Activated effector memory CD4-positive, alpha-beta T cell treated with Interleukin-2 at 50 U/mL for 16 hours (primary cell): ENCODE results near the gene SPHK2.

Experiments used
- DNase-seq: peaks from one replicate; pipeline ENCODE4 v3.0.0-alpha.2; 2020

Gene SPHK2

DNA sequence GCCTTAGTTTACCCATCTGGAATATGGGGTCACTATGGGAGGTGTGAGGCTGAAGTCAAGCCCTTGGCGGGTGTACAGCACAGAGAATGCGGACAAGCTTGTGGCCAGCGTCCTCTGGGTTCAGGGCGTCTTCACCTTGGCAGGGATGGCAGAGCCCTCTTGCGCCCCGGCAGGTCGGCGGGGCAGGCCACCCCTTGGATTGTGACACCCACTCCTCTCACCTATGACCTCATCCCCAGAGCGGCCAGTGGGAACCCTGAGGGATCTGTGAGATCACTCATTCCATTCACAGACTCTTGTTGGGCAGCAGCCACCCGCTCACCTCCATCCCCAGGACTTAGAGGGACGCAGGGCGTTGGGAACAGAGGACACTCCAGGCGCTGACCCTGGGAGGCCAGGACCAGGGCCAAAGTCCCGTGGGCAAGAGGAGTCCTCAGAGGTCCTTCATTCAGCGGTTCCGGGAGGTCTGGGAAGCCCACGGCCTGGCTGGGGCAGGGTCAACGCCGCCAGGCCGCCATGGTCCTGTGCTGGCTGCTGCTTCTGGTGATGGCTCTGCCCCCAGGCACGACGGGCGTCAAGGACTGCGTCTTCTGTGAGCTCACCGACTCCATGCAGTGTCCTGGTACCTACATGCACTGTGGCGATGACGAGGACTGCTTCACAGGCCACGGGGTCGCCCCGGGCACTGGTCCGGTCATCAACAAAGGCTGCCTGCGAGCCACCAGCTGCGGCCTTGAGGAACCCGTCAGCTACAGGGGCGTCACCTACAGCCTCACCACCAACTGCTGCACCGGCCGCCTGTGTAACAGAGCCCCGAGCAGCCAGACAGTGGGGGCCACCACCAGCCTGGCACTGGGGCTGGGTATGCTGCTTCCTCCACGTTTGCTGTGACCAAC lies 12.6 kb upstream of the SPHK2 start, which contains the start of gene SPACA4:
SPACA4 (plus strand) TSS at position 280 of the 896 bp plus-strand sequence; CDS start at position 517, 237 bp downstream.
- no peak for DNase-seq

DNA sequence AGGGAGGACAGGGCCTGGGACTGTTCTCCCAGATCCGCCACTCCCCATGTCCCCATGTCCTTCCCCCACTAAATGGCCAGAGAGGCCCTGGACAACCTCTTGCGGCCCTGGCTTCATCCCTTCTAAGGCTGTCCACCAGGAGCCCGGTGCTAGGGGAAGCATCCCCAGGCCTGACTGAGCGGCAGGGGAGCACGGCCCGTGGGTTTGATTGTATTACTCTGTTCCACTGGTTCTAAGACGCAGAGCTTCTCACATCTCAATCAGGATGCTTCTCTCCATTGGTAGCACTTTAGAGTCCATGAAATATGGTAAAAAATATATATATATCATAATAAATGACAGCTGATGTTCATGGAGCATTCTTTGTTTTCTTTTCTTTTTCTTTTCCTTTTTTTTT lies 11.9 kb upstream of the SPHK2 start:
- DNase-seq: no peak

DNA sequence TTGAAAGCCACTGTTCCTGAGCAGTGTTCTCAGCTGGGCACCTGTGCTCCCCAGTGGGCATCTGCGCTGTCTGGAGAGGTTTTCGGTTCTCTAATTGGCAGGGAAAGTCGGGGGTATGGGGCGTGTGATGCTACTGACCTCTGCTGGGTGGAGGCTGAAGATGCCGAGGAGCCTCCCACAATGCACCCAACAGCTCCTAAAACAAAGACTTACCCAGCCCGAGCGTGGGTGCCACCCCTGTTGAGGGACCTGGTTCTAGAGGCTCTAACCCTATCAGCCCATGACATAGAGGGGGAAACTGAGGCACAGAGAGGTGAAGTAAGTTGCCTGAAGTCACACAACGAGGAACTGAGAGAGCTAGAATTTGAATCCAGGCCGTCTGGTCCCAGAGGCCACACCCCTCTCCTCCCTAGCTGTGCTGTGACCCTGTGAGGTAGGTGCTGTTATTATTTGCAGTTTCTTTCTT lies 10.5 kb upstream of the SPHK2 start:
- peak; percentile 49 for DNase-seq

DNA sequence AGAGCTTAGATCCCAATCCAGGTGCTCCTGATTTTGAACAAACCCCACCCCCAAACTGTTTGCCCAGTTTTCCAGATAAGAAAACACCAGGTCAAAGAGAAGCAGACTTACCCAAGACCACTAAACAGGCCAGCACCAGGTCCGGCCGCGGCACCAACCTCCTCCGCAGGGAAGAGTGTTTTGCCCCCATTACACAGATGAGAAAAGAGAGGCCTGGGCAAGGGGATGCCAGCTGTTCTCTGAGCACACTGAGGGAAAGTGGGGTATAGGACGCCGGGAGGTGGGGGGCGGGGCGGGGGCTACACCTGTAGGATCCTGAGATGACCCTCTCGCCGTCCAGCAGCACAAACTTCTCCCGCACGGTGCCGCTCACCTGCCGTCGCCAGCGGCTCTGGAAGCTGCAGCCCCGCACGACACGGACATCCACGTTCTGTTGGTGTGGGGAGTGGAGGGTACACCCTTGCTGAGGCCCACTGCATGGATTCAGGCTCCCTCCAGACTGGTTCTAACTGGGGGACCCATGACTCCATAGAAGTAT lies 9.7 kb upstream of the SPHK2 start:
- DNase-seq: no peak

DNA sequence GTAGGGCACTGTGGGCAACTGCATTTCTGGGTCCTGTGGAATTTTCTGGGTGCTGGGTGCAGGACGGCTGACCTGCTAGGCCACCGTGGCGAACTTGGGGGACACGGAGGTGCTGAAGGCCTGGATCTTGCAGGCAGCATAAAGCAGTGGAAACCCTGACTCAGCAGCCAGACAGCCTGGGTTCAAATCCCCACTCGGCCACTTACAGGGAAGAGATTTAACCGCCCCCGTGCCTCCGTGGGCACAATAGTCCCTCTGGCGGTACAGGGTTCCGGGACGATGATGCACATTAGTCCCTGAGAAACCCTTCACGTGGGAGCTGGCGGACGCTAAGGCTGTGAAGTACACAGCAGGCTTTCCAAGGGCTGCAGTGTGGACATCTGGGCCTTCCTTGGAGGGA lies 7.4 kb upstream of the SPHK2 start:
- no peak for DNase-seq

DNA sequence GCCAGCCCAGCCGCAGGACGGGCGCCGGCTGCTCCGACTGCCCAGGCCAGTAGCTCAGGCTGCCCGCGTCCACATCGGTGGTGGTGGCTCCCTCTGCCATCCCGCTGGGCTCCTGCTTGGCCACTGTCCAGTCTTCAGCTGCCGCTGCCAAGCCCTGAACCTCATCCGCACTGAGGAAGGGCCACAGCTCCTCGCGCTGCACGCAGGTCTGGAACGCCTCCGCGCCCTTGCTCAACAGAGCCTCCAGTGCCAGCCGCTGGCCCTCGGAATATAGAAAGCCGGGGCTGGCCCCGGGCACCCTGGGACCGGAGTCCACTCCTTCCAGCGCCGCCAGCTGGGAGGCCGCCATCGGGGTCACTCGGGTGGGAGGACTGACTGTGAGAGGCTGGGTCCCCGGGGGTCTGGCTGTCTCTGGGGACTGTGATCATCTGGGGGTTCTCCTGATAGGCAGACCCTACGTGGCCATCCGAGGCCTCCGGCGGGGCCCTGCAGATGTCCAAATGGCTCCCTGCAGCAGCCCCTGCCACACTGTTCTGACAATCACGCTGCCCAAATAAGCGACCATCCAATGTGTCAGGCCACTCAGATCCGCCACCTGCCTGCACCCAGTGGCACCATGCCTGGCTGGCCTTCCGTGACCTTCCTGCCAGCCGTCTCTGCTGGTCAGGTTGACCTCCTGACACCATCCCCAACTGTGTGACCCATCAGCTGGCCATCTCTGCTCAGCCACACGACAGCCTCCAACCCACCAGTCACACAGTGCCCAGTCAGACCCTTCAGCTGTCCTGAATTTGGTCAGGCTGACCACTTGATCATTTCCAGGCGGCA lies 6.1 kb upstream of the SPHK2 start:
- DNase-seq: no peak

DNA sequence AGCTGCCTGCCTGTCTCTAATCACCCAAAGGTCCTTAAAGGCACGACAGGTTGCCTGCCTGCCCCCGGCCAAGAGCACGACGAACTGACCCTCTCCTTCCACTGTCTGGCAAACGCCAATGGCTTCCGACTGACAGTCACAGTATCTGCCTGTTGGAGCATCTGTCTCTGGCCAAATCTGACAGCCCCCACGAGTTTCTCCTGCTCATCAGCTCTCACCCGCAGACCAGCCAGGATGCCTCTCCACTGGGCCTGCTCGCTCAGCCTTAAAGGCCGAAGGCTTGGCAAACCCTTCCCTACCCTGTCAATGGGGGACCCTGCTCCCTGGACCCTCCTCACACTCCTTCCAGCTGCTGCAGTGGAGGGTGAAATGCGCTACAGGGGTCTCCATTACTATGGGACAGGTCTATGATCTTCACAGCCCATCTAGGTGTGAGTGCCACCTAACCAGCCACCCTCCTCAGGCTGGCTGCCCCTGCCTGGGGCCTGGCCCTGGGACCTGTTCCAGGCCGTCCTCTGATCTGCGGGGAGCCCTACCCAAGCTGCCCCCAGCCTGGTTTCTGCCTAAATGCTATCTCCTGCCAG lies 5.4 kb upstream of the SPHK2 start:
- no peak for DNase-seq

DNA sequence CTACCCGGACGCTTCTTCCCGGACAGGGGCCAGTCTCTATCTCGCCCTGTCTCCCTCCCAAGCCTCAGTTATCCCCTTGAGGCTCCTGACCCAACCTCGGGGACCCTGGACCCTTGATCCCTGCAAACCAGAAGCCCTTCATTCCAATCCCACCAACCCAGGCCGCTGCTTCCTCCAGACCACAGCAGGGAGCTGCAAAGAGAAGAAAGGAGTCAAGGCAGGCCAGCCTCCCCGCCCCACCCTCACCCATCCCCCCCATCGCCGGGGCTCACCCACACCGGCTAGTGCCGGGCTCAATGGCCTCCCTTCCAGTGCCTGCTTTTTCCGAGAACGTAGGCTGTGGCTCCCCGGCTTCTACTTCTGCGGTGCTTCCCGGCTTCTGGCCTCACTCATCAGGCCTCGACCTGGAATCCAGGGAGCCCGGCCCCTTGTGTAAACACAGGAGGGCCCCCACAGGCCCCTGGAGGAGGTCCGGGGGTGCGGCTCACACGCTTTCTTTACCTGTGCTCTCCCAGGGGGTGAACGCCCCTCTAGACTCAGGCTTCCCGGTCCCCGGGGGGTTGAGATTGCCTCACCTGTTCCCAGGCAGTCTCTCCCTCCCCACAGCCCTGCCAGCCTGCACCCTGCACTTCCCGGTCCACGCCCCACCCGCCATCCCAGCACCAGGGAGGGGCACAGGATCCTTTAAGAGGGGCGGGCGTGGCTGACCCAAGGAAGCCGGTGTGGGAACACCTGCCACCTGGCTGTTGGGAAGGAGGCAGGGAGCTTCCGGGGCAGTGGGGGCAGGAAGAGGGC lies 4.7 kb upstream of the SPHK2 start, which contains the start of gene FAM83E:
FAM83E (minus strand) TSS at position 641 of the 795 bp plus-strand sequence. CDS start 1,704 bp downstream, outside the sequence.
- no peak for DNase-seq

DNA sequence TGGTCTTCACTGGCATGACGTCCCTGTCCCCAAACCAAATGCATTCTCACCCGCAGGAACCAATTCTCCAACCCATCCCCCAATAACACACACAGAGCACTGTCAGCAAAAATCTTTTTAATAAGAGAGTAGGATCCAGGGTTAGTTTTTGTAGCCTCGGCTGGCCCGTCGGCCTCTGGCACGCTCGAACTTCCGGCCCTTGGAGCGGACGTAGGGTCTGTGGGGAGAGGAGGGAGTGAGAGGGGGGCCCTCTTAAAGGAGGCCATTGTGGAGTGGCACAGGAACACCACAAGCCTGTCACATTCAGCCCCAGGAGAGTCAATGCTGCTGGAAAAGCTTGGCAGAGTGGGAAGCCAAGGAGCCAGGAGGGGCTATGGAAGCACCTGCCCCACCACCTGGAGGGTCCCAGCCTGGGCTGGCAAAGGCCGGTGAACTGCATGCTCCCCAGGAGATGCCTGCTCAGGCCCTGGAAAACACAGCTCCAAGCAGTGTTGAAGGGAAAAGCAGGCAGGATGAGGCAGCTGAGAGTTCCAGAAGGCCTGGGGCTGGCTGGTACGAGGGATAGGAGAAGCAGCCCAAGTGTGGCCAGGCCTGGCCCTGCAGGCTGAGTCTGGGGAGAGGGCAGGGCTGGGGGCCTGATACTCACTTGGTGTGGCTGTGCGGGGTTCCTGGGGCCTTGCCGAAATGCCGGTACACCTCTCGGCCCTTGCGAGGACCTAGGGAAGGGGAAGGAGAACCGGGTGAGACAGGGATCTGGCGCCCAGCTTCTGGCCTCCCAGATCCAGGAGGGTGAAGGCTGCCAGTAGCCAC lies 3.9 kb upstream of the SPHK2 start:
- DNase-seq: no peak

DNA sequence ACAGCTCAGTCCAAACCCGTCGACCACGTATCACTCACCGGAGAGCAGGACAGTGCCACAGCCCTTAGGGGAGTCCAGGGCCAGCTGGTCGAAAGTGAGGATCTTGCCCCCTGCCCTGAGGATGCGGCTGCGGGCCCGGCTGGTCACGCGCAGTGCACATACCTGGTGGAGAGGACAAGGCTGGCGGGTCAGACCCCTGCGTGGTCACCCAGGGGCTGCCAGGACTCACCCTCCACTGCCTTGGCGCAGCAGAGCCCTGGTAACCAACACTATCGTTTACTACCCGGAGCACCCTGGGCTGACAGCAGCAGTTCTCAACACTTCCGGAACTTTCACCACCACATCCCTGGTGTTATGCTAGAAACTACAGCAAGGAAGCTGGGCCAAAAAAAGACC lies 3.3 kb upstream of the SPHK2 start:
- no peak for DNase-seq

DNA sequence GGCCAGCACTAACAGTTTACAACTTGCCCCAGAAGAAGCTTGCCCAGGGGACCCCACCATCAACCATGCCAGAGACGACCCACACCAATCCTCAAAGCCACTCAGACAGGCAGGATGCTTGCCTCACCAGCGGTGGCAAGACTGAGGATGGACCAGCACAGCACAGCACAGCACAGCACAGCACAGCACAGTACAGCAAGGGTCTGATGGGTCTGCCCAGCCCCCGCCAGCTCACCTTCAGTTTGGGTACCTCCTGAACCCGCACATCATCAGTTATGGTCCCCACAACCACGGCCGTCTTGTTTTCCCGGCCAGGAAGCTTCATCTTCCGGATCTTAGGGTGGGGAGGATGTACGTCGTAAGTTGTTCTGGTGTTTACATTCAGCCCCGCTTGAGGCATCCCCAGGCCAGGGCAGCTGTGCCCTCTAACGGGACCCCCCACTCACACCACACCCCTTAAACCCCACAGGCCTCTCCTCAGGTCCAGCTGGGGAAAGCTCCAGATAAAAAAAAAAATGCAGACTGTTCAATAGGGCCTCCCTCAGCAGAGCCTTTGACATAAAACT lies 2.7 kb upstream of the SPHK2 start:
- no peak for DNase-seq

DNA sequence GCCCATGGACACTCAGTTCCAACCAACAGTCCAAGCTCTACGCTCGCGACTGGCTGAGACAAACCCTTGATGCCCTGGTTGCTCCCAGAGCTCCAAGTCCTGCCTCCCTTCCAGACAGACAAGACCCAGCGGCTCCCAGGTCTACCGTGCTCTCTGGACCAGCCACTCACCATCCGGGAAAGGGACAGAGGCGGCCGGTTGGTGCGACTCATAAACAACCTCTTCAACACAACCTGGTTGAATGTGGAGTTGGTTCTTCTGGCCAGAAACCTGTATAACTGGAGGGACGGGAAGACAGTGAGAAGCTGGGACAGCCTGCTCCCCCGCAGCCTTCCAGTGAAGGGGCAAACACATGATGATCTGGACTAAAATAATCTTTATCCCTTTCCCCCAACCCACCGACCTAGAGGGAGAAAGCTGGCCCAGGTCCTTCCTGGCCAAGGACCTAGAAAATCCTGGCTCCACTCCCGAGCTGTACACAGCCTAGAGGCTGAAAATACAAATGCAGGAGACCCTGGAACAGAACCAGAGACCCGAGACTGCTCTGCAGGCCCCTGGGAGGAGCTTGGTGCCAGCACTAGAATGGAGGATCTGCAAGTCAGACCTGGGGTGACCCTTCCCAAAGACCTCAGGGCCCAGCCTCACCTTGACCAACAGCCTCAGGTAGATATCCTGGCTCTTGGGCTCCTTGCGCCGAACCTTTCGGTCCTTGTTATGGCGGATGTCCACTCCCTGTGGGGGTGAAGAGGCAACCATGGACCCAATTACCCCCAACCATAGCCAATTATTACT lies 2.0 kb upstream of the SPHK2 start:
- no peak for DNase-seq

DNA sequence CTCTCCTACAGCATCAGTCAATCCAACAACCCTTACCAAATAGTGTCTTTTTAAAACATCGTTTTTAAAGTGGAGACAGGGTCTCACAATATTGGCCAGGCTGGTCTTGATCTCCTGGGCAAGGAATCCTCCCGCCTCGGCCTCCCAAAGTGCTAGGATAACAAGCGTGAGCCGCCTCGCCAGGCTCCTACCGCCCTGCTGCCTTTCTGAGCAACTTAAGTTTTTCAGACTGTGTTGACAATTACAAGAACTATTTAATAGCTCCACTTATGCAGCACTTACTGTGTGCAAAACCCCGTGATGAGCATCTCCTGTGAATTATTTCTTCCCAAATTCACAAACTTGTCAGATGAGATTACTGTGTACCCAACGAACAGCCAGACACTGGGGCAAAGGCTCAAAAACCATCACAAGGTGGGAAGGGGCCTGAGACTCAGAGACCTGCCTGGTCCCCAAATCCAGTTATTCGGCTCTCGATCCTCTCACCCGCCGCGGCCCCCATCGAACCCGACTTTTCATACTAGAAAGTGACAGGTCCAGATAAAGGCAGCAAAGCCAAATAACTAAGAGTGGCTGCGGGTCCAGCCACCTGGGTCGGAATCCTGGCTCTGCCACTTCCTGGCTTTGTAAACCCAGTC lies 909 bp upstream of the SPHK2 start:
- DNase-seq: no peak

DNA sequence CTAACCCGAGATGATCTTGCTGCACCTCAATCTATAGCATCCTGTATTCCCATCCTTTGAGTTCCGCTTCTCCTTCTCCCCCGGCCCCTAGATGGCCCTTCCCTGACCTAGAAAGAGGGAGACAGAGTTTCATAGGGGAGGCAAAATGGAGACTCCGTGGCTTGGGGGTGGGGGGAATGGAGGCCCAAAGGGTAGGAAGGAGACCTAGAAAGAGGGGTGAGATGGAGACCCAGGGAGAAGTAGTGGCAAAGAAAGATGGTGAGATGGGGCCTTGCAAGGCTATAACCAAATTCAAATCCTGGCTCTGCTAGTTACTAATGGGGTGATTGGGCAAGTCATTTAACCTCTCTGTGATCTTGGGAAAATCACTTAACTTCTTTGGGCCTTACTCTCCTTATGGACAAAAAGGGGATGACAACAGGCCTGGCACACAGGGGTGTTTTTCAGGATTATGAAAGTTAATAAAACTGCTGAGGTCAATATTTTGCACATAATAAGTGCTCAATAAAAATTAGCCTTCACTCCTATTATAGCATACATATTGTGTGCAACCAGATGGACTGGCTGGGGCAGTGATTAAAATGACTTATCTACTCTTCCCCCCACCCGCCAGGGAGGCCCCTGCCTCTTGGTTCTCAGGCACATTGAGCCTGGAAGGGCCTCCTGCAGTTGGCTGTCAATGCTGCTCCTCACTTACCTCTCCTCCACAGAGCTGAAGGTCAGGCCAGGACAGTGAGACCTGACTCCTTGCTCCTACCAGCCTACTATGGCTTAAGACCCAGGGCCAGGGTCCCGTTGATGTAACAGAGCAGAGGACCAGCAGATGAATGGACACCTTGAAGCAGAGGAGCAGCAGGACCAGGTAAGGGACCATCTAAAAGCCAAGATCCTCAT lies 633 bp downstream of the SPHK2 start:
- DNase-seq: no peak

DNA sequence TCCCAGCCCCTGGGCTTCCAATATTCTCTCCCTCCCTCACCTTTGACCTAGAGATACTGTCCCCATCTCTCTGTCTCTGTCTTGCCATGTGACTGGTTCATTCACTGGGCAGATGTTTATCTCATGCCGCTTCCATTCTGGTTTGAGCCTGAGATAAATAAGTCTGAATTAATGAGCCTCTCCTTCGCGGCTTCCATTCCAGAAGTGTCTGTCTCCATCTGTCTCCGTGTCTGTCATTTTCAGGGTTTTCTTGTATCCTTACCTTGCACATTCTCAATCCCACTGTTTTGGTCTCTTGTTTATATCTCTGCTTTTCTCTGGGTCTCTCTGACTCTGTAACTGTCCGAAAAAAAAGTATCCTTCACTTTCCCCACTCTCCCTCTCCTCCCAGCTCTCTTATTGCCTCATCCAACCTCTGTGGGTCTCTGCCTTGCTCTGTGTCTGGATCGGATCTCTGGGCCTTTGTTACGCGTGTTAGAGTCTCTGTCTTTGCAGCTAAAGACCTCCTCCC lies 4.3 kb downstream of the SPHK2 start:
- DNase-seq: no peak

DNA sequence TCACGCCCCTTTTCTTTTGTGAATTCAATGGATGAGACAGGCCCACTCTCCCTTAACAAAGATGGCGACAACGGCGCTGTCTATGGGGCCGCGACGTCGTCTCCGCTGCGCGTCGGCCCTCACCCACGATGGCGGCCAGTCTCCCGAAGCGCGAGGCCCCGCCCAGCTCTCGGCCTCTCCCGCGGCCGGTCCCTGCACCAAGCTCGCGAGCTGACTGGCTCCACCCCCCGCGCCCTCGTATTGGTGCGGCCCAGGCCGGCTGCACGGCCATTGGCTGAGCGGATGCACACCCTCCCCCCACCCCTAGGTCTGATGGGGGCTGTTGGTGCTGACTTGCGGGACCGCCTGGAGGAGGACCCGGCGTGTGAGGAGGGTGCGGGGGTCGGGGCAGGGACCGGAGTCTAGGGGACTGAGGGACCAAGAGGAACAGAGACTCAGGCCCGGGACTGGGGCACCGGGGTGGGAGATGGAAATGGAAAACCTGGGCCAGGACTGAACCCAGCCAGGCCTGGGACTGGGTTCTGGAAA lies 4.8 kb downstream of the SPHK2 start:
- DNase-seq: peak; percentile 93

DNA sequence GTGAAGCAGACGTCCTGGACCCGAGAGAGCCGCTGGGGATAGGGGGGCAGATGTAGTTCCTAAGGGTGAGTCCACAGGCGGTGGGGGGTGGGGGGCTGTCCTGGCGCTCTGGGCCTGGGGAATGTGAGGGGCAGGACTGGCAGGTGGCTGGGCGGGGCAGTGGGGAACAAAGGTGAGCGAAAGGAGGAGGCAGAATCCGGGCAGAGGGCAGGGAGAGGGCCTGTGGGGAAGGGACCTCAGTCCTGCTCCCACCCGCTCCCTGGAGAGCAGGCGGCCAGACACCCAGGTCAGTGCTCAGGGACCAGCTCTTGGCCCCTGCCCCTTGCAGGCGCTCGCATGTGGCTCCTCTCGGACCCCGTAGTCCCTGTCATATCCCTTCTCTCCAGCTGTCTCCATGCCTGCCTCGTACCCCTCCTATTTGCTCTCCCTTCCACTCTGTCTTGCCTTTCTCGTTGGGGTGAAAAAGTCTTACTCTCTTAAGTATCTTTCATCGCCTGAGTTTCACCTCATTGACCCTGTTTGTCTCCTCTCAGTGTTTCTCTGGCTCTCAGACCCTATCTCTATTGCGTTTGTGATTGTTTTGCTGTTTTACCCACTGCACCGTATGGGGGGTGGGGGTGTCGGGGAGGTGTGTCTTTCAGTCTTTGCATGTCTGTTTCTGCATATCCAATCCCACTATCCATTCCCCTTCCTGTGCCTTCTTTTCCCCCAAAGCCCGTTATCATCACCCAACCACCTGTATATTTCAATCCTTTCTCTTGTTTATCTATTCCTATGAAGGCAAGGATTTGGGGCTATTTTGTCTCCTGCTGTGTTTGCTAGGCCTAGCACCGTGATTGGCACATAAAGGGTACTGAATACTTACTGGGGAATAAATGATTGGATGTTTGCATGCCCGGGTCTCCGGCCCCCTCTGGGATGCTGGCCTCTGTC lies 5.8 kb downstream of the SPHK2 start:
- DNase-seq: no peak
